ENCODE data around the gene DDX24.

DNA sequence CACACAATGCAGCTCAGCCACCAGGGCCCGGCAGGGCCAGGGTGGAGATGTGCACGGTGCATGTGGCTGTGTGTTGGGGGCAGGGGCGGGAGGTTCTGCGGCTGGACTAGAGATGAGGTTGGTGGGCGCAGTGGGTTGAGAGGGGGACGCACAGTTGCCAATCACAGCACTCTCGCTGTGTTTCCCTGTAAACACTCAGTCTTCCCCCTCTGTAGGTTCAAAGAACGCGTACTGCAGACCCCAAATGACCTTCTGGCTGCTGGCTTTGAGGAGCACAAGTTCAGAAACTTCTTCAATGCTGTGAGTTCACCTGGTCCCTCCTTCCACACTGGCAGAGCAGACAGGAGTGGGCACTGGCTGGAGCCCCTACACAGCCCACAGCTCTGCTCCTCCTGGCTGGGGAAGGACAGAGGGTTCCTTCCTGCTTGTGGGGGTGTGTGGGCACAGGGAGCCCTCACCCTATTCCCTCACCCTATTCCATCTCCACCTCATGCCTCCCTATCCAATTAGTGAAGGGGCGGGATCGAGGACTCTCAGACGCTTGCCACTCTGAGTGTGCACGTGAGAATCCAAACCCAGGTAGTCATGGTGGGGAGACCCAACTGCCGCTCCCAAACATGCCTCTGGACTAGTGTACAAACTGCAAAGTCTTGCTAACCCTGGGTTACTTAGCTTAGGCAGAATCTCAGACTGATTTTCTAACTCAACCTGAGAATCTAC, 37.1 kb downstream of the DDX24 start:
- no peak for TF ChIP-seq CTCF (conservative IDR thresholded peaks at IDR 0.05)
- no peak for TF ChIP-seq EZH2 (IDR thresholded peaks at IDR 0.05; ENCODE audit: low read depth)
